Thoracic aorta (tissue), 2 donors: ENCODE results near the gene UNC13D. TPM values are rescaled to one million over a fixed set of nuclear protein-coding genes. Genes with fewer than 3 reads are reported as not detected.
"Not testable (repeated sequence)": the region's sequence is repeated elsewhere in the genome, so short reads cannot be mapped to it uniquely, and the experiment has no call there.

Experiments used
- ATAC-seq: fragments of 150-250 bp; one replicate; pipeline ENCODE4 v1.8.0; 2017; ENCODE audit warnings: low read depth; ENCODE audit not compliant: insufficient number of reproducible peaks, low FRiP score
- DNase-seq: peaks from one replicate; pipeline ENCODE4 v3.0.0-alpha.2; 2020; ENCODE audit warnings: low spot score
- H3K27ac ChIP-seq, 2 donors: fragments of 200-600 bp; sonication (generic); 1 replicate in 1 of 2; 2 replicates in 1 of 2; pipeline ENCODE4 v1.5.1; 2016; ENCODE audit warnings: mild to moderate bottlenecking in 2 of 2, moderate library complexity in 2 of 2
- H3K27me3 ChIP-seq: fragments of 200-600 bp; sonication (generic); replicated peaks from 2 replicates; pipeline ENCODE4 v1.6.0; 2016; ENCODE audit warnings: mild to moderate bottlenecking; ENCODE audit not compliant: insufficient read depth
- H3K36me3 ChIP-seq: fragments of 200-600 bp; sonication (generic); one replicate; pipeline ENCODE4 v1.5.1; 2016
- H3K4me1 ChIP-seq, 2 donors: fragments of 200-600 bp; sonication (generic); 1 replicate in 1 of 2; 2 replicates in 1 of 2; pipeline versions ENCODE4 v1.5.1 to v1.6.0; 2016; ENCODE audit warnings: low read depth in 2 of 2, mild to moderate bottlenecking in 1 of 2; ENCODE audit not compliant: control insufficient read depth in 1 of 2
- H3K4me3 ChIP-seq: fragments of 200-600 bp; sonication (generic); 2 replicates; pipeline ENCODE4 v1.5.1; 2016; ENCODE audit warnings: mild to moderate bottlenecking
- H3K9me3 ChIP-seq: fragments of 200-600 bp; sonication (generic); 2 replicates; pipeline ENCODE4 v1.5.1; 2016
- CTCF ChIP-seq: fragments of 200-600 bp; sonication (generic); IDR thresholded peaks from one replicate; pipeline ENCODE4 v1.5.1; 2019; ENCODE audit warnings: antibody characterized with exemption
- total RNA-seq, 2 donors: library from RNA; depleted of rRNA; stranded (reverse); fragments of >200 nt; gene quantifications; one replicate each; pipeline versions ENCODE4 v1.1.0 to v1.2.3, GENCODE V29; 2016

UNC13D gene
- total RNA-seq, 2 donors from 2014 or later = 13.5 to 36.0 TPM

DNA sequence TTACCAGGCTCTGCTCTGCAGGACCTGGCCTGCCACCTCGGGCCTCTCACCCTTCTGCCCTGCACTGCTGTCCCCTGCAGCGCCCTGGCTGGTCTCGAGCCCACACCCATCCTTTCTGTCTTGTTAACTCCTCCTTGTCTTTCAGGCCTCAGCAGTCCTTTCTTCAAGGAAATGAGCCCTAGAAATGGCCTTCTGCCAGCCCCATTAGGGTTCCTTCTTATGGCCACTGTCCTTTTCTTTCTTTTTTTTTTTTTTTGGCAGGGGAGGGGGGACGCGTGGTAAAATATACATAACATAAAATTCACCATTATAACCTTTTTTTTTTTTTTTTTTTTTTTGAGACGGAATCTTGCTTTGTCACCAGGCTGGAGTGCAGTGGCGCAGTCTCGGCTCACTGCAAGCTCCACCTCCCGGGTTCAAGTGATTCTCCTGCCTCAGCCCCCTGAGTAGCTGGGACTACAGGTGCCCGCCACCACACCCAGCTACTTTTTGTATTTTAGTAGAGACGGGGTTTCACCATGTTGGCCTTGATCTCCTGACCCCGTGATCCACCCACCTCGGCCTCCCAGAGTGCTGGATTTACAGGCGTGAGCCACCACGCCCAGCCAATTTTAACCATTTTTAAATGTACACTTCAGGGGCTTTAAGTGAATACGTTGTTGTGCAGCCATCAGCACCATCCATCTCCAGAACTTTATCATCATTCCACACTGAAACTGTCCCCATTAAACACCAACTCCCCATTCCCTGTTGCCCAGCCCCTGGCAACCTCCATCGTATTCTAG, 21.4 kb upstream of the UNC13D start:
- H3K9me3 ChIP-seq, H3K4me3 ChIP-seq, H3K27me3 ChIP-seq, H3K36me3 ChIP-seq, DNase-seq, ATAC-seq: not testable (repeated sequence)
- H3K27ac ChIP-seq = peak overlapping the region in 1 of 2 donors; percentile 47
- peaks cover 22 to 27% of the 10 kb centered on the region in 2 donors for H3K4me1 ChIP-seq

- H3K4me3 ChIP-seq, DNase-seq, H3K27me3 ChIP-seq, H3K9me3 ChIP-seq, H3K36me3 ChIP-seq, ATAC-seq: not testable (repeated sequence)
- Histone ChIP-seq H3K27ac (peak overlapping the region in 1 of 2 donors; percentile 47), H3K4me1 (peaks cover 15 to 20% of the 10 kb centered on the region in 2 donors)
These were observed 20.7 kb upstream of the UNC13D start for GRCh38 chr17:75864887-75865286.

DNA sequence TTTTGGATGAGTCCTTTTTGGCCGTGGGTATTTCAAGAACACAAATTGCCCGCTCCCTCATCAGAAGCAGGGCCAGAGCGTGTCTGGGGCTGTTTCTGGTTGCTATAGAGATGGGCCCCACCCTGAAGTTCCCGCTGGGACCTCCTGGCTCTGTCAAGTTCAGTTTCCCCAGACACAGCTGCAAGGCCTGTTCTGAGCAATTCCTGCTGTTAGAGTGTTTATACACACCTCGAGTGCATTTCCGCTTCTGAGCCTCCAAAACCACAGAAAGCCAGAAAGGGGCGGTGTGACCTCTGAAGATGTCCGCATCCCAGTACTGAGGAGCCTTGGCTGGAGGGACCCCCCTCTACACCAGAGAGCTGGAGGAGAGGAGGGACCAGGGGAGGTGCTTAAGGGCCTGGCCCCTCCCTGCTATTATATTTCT, 20.3 kb upstream of the UNC13D start:
- Histone ChIP-seq H3K36me3 (no peaks in the 10 kb centered on the region), H3K9me3 (no peaks in the 10 kb centered on the region), H3K27me3 (no peaks in the 10 kb centered on the region), H3K4me3 (no peak overlapping the region), H3K4me1 (peaks cover 11 to 16% of the 10 kb centered on the region in 2 donors), H3K27ac (peak overlapping the region in 1 of 2 donors; percentile 47)
- no peak for TF ChIP-seq CTCF
- ATAC-seq (peak; percentile 37), DNase-seq (no peak)

DNA sequence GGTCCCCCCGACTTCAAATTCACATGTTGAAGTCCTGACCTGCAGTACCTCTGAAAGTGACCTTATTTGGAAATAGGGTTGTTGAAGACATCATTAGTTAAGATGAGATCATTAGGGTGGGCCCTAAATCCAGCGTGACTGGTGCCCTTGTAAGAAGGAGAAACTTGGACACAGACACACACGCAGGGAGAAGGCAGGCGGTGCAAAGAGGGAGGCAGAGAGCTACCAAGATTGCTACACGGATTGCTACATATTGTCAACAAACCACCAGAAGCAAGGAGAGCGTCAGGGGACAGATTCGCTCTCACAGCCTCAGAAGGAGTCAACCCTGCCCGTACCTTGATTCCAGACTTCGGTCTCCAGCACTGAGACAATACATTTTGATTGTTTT, 17.7 kb upstream of the UNC13D start:
- Histone ChIP-seq H3K36me3 (no peaks in the 10 kb centered on the region), H3K27ac (peak overlapping the region in 1 of 2 donors; percentile 21), H3K4me3 (no peak overlapping the region), H3K4me1 (peaks cover 3 to 5% of the 10 kb centered on the region in 2 donors), H3K27me3 (no peaks in the 10 kb centered on the region), H3K9me3 (no peaks in the 10 kb centered on the region)
- no peak for TF ChIP-seq CTCF
- ATAC-seq (no peak), DNase-seq (no peak)

DNA sequence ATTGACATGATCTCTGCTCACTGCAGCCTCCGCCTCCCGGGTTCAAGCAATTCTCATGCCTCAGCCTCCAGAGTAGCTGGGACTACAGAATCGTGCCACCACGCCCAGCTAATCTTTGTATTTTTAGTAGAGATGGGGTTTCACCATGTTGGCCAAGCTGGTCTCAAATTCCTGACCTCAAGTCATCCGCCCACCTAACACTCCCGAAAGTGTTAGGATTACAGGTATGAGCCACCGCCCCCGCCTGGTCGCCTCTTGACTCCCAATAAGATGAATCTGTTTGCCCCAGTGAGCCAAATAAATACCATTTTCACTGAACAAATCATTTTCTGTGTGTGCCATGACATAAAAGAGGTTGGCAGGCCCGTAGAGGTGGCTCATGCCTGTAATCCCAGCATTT, 15.2 kb upstream of the UNC13D start:
- H3K27me3 ChIP-seq, H3K4me1 ChIP-seq, H3K27ac ChIP-seq, ATAC-seq, H3K36me3 ChIP-seq, DNase-seq, H3K4me3 ChIP-seq, H3K9me3 ChIP-seq: not testable (repeated sequence)

DNA sequence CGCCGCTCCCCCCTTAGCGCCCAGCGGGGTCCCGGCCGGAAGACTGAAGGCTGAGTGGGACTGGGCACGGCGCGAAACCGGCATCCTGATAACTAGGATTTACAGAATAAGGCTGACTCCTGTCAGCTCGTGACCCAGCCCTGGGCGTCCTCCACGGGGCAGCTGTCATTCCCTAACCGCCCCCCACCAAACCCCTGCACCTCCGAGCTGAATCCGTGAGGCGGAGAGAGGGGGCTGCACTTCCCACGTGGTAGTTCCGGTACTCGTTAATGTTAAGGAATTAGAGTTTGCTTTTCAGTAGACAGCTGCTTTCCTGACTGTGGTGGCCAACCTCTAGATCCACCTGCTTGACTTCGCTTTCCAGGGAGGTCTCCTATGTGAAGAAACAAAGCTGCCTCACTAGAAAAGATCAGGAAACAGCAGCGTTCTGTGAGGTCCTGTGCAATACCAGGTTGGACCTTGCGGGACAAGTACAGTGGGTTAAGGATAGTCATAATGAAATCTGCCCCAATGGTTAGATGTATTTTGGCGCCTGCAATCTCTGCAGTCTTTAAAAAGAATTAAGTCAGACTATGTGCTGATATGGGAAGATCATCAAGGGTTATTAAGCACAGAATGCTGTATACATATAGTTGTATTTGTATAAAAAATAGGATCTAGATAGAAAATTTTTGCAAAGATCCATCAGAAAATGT, 12.0 kb upstream of the UNC13D start:
- ATAC-seq (no peak), DNase-seq (no peak)
- Histone ChIP-seq H3K27ac (peak overlapping the region; percentile 96 to 98), H3K27me3 (no peaks in the 10 kb centered on the region), H3K9me3 (no peaks in the 10 kb centered on the region), H3K36me3 (peaks cover 7% of the 10 kb centered on the region), H3K4me3 (peak overlapping the region; percentile 90), H3K4me1 (peaks cover 18 to 32% of the 10 kb centered on the region in 2 donors)
- no peak for TF ChIP-seq CTCF
